IPS DF 6.9 (cell line): ENCODE measurements around the gene RABL2B.
A peak's percentile ranks its signal among the peaks of the same experiment; 100 is the strongest.

Source experiments
- DNase-seq: peaks from one replicate; pipeline ENCODE4 v3.0.0-alpha.2; 2013; ENCODE audit warnings: low read depth, low spot score
- H3K27ac ChIP-seq: one replicate; pipeline ENCODE4 v1.5.1; 2013; ENCODE audit warnings: low read length, control low read depth
- H3K27me3 ChIP-seq: 2 replicates; pipeline ENCODE4 v1.6.1; 2013; ENCODE audit warnings: mild to moderate bottlenecking, low read length; ENCODE audit not compliant: control insufficient read depth, insufficient read depth
- H3K36me3 ChIP-seq: 2 replicates; pipeline ENCODE4 v1.6.1; 2013; ENCODE audit warnings: low read length; ENCODE audit not compliant: control insufficient read depth, insufficient read depth
- H3K4me1 ChIP-seq: 2 replicates; pipeline ENCODE4 v1.6.1; 2013; ENCODE audit warnings: low read length; ENCODE audit not compliant: control insufficient read depth, insufficient read depth
- H3K4me3 ChIP-seq: 2 replicates; pipeline ENCODE4 v1.5.1; 2013; ENCODE audit warnings: mild to moderate bottlenecking, low read length
- H3K9me3 ChIP-seq: 2 replicates; pipeline ENCODE4 v1.6.1; 2013; ENCODE audit warnings: low read length, inconsistent platforms; ENCODE audit not compliant: control insufficient read depth, insufficient read depth
- WGBS: extraction: QIAGEN DNeasy Blood & Tissue Kit; methylation state at CpG from one replicate; pipeline ENCODE4 v1.1.7; 2013; ENCODE audit warnings: mixed read lengths, missing lambda C conversion rate; ENCODE audit not compliant: insufficient read length, insufficient coverage; 5-methylcytosine and 5-hydroxymethylcytosine counted together

The RABL2B gene

GRCh38 chr22:50722716-50723428, 60.6 kb downstream of the RABL2B start:
- DNase-seq: no peak
- H3K9me3 ChIP-seq: no peaks in the 10 kb centered on the region
- H3K36me3 ChIP-seq: no peaks in the 10 kb centered on the region
- no peak overlapping the region for H3K27ac ChIP-seq
- no peak overlapping the region for H3K4me3 ChIP-seq
- WGBS: no CpG with 5 or more reads among the region's 12 CpGs
- H3K4me1 ChIP-seq: no peaks in the 10 kb centered on the region
- H3K27me3 ChIP-seq: peaks cover 29% of the 10 kb centered on the region; the same call in 1 of the 2 replicates

DNA sequence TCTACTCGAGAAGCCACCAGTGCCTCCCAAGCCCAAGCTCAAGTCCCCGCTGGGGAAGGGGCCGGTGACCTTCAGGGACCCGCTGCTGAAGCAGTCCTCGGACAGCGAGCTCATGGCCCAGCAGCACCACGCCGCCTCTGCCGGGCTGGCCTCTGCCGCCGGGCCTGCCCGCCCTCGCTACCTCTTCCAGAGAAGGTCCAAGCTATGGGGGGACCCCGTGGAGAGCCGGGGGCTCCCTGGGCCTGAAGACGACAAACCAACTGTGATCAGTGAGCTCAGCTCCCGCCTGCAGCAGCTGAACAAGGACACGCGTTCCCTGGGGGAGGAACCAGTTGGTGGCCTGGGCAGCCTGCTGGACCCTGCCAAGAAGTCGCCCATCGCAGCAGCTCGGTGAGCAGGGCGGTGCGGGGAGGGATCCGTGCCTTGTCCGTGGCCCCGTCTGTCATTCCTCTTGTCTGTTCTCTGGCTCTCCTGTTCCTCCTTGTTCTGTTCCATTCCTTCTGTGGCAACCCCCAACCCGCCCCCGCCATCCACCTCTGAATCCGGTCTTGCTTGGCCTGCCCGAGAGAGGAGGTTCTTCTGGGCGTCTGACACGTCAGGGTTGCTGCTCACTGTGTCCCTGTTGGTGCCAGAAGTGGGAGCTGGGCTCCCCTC, 61.3 kb downstream of the RABL2B start:
- Histone ChIP-seq H3K36me3 (no peaks in the 10 kb centered on the region), H3K27me3 (peaks cover 29% of the 10 kb centered on the region; the same call in 1 of the 2 replicates), H3K27ac (no peak overlapping the region), H3K4me3 (no peak overlapping the region), H3K4me1 (no peaks in the 10 kb centered on the region), H3K9me3 (no peaks in the 10 kb centered on the region)
- DNase-seq: no peak
- WGBS: no CpG with 5 or more reads among the region's 33 CpGs

GRCh38 chr22:50721257-50721844, 62.1 kb downstream of the RABL2B start:
- WGBS: no CpG with 5 or more reads among the region's 32 CpGs
- no peak for DNase-seq
- Histone ChIP-seq H3K4me3 (no peak overlapping the region), H3K27ac (no peak overlapping the region), H3K27me3 (peaks cover 29% of the 10 kb centered on the region; the same call in 1 of the 2 replicates), H3K36me3 (no peaks in the 10 kb centered on the region), H3K4me1 (no peaks in the 10 kb centered on the region), H3K9me3 (no peaks in the 10 kb centered on the region)

DNA sequence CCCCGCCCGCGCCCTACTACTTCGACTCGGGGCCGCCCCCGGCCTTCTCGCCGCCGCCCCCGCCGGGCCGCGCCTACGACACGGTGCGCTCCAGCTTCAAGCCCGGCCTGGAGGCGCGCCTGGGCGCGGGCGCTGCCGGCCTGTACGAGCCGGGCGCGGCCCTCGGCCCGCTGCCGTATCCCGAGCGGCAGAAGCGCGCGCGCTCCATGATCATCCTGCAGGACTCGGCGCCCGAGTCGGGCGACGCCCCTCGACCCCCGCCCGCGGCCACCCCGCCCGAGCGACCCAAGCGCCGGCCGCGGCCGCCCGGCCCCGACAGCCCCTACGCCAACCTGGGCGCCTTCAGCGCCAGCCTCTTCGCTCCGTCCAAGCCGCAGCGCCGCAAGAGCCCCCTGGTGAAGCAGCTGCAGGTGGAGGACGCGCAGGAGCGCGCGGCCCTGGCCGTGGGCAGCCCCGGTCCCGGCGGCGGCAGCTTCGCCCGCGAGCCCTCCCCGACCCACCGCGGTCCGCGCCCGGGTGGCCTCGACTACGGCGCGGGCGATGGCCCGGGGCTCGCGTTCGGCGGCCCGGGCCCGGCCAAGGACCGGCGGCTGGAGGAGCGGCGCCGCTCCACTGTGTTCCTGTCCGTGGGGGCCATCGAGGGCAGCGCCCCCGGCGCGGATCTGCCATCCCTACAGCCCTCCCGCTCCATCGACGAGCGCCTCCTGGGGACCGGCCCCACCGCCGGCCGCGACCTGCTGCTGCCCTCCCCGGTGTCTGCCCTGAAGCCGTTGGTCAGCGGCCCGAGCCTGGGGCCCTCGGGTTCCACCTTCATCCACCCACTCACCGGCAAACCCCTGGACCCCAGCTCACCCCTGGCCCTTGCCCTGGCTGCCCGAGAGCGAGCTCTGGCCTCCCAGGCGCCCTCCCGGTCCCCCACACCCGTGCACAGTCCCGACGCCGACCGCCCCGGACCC, 62.9 kb downstream of the RABL2B start:
- no peaks in the 10 kb centered on the region for H3K36me3 ChIP-seq
- peaks cover 29% of the 10 kb centered on the region; the same call in 1 of the 2 replicates for H3K27me3 ChIP-seq
- H3K4me3 ChIP-seq: peak overlapping the region; percentile 33
- WGBS: no CpG with 5 or more reads among the region's 132 CpGs
- H3K27ac ChIP-seq: no peak overlapping the region
- no peaks in the 10 kb centered on the region for H3K9me3 ChIP-seq
- DNase-seq: no peak
- H3K4me1 ChIP-seq: no peaks in the 10 kb centered on the region

GRCh38 chr22:50719814-50720300, 63.6 kb downstream of the RABL2B start:
- no CpG with 5 or more reads among the region's 40 CpGs for WGBS
- peaks cover 29% of the 10 kb centered on the region; the same call in 1 of the 2 replicates for H3K27me3 ChIP-seq
- H3K36me3 ChIP-seq: no peaks in the 10 kb centered on the region
- H3K9me3 ChIP-seq: no peaks in the 10 kb centered on the region
- H3K4me3 ChIP-seq: peak overlapping the region; percentile 33; the same call in 1 of the 2 replicates
- H3K4me1 ChIP-seq: no peaks in the 10 kb centered on the region
- H3K27ac ChIP-seq: no peak overlapping the region
- DNase-seq: no peak

- WGBS: no CpG with 5 or more reads among the region's 10 CpGs
- Histone ChIP-seq H3K27me3 (peaks cover 29% of the 10 kb centered on the region; the same call in 1 of the 2 replicates), H3K27ac (no peak overlapping the region), H3K4me1 (no peaks in the 10 kb centered on the region), H3K9me3 (no peaks in the 10 kb centered on the region), H3K36me3 (no peaks in the 10 kb centered on the region), H3K4me3 (no peak overlapping the region)
- no peak for DNase-seq
Observed at GRCh38 chr22:50718352-50718709, 65.1 kb downstream of the RABL2B start.

DNA sequence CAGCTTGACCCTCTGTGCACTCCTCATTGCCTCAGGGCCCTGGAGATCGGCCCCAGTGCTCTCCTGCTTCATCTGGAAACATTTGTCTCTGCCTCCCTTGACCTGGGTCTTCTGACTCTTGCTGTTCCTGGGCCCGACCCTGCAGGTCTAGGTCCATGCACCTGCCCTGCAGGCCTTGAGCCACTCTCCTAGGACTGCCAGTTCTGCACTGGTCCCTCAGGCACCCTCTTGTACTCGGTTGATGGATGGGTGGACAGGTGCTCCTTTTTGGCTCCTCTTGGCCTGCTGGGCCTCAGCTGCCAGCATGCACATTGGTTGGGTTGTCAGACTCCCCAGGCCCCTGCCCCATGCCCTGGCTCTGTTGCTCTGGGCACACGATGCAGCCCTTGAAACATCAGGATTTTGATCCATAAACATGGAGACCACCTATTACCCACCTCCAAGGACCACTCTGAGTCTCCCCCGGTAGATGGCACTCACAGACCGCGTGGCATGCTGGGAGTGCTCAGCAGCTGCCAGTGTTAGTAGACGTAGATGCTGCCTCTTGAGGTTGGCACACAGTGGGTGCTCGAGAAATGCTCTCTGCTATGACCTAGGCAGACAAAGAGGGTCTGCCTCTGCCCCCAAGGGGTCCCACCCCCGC, 65.6 kb downstream of the RABL2B start:
- Histone ChIP-seq H3K4me3 (no peak overlapping the region), H3K36me3 (no peaks in the 10 kb centered on the region), H3K27me3 (peaks cover 28% of the 10 kb centered on the region; the same call in 1 of the 2 replicates), H3K9me3 (no peaks in the 10 kb centered on the region), H3K27ac (no peak overlapping the region), H3K4me1 (no peaks in the 10 kb centered on the region)
- no peak for DNase-seq
- no CpG with 5 or more reads among the region's 10 CpGs for WGBS
